Measurements from ENCODE around the gene PSMD8.
"Not testable (repeated sequence)": the region's sequence is repeated elsewhere in the genome, so short reads cannot be mapped to it uniquely, and the experiment has no call there.

PSMD8 gene

GRCh38 chr19:38409631-38410133 is 35.3 kb downstream of the PSMD8 start:
- in situ Hi-C loops (cut with HindIII; ENCODE audit: low sequenced_read_pairs) = no loop called here

GRCh38 chr19:38410407-38410806 is 36.0 kb downstream of the PSMD8 start:
- in situ Hi-C loops (cut with HindIII; ENCODE audit: low sequenced_read_pairs) = not testable (repeated sequence)

- in situ Hi-C loops (cut with HindIII; ENCODE audit: low sequenced_read_pairs) = no loop called here
These were observed 36.8 kb downstream of the PSMD8 start for GRCh38 chr19:38411041-38411712.

- in situ Hi-C loops (cut with HindIII; ENCODE audit: low sequenced_read_pairs) = not testable (repeated sequence)
These were observed 37.5 kb downstream of the PSMD8 start for GRCh38 chr19:38411898-38412297.

GRCh38 chr19:38412491-38412890 is 38.1 kb downstream of the PSMD8 start:
- in situ Hi-C loops (cut with HindIII; ENCODE audit: low sequenced_read_pairs) = no loop called here

- in situ Hi-C loops (cut with HindIII; ENCODE audit: low sequenced_read_pairs) = no loop called here
These were observed 38.6 kb downstream of the PSMD8 start for GRCh38 chr19:38412961-38413360.

GRCh38 chr19:38413416-38413815 is 39.0 kb downstream of the PSMD8 start:
- in situ Hi-C loops (cut with HindIII; ENCODE audit: low sequenced_read_pairs) = no loop called here

- in situ Hi-C loops (cut with HindIII; ENCODE audit: low sequenced_read_pairs) = no loop called here
These were observed 42.8 kb downstream of the PSMD8 start for GRCh38 chr19:38417146-38417543.

- in situ Hi-C loops (cut with HindIII; ENCODE audit: low sequenced_read_pairs) = no loop called here
These were observed 43.5 kb downstream of the PSMD8 start for GRCh38 chr19:38417544-38418506.

GRCh38 chr19:38420935-38421334 is 46.6 kb downstream of the PSMD8 start:
- in situ Hi-C loops (cut with HindIII; ENCODE audit: low sequenced_read_pairs) = no loop called here

GRCh38 chr19:38421856-38422255 is 47.5 kb downstream of the PSMD8 start:
- in situ Hi-C loops (cut with HindIII; ENCODE audit: low sequenced_read_pairs) = no loop called here

- in situ Hi-C loops (cut with HindIII; ENCODE audit: low sequenced_read_pairs) = no loop called here
These were observed 48.1 kb downstream of the PSMD8 start for GRCh38 chr19:38422438-38422837.

GRCh38 chr19:38424272-38424671 is 49.9 kb downstream of the PSMD8 start:
- in situ Hi-C loops (cut with HindIII; ENCODE audit: low sequenced_read_pairs) = no loop called here

GRCh38 chr19:38425222-38425809 is 50.9 kb downstream of the PSMD8 start:
- in situ Hi-C loops (cut with HindIII; ENCODE audit: low sequenced_read_pairs) = no loop called here

GRCh38 chr19:38425810-38426466 is 51.6 kb downstream of the PSMD8 start, which contains the start of gene RASGRP4:
RASGRP4 (minus strand) TSS chr19:38426219; CDS start chr19:38426091, 128 bp downstream.
- in situ Hi-C loops (cut with HindIII; ENCODE audit: low sequenced_read_pairs) = no loop called here

GRCh38 chr19:38427035-38427677 is 52.8 kb downstream of the PSMD8 start:
- in situ Hi-C loops (cut with HindIII; ENCODE audit: low sequenced_read_pairs) = not testable (repeated sequence)

- in situ Hi-C loops (cut with HindIII; ENCODE audit: low sequenced_read_pairs) = no loop called here
These were observed 54.9 kb downstream of the PSMD8 start for GRCh38 chr19:38429055-38429810.

GRCh38 chr19:38429811-38430156 is 55.4 kb downstream of the PSMD8 start:
- in situ Hi-C loops (cut with HindIII; ENCODE audit: low sequenced_read_pairs) = no loop called here

- in situ Hi-C loops (cut with HindIII; ENCODE audit: low sequenced_read_pairs) = no loop called here
These were observed 56.6 kb downstream of the PSMD8 start for GRCh38 chr19:38430931-38431330.

GRCh38 chr19:38433268-38433733 is 58.9 kb downstream of the PSMD8 start, which contains the start of gene RYR1:
RYR1 (plus strand) TSS chr19:38433691; CDS start chr19:38433830, 139 bp downstream.
- in situ Hi-C loops (cut with HindIII; ENCODE audit: low sequenced_read_pairs) = no loop called here
